Mammary epithelial cell (primary cell): ENCODE measurements around the gene BSND.

Source experiments
- CTCF ChIP-seq, 2 donors: IDR thresholded peaks in 1 of 2; conservative IDR thresholded peaks in 1 of 2; 2 replicates each; pipeline ENCODE4 v1.5.1; 2011 to 2012; ENCODE audit warnings: inconsistent platforms in 2 of 2, low read length in 2 of 2, mild to moderate bottlenecking in 2 of 2, control low read depth in 1 of 2, low read depth in 1 of 2; ENCODE audit not compliant: insufficient read depth in 1 of 2; ENCODE audit errors: extremely low read depth in 1 of 2
- EZH2 ChIP-seq: IDR thresholded peaks from 2 replicates; pipeline ENCODE4 v1.6.1; 2012; ENCODE audit warnings: low read length, inconsistent platforms, borderline replicate concordance

- TF ChIP-seq CTCF (conservative IDR thresholded peaks at IDR 0.05 in 1 of 2, IDR thresholded peaks at IDR 0.05 in 1 of 2; ENCODE audit: extremely low read depth in 1 of 2, insufficient read depth in 1 of 2, low read depth in 1 of 2, low read length in 2 of 2) = no peak
- TF ChIP-seq EZH2 = no peak
Observed at GRCh38 chr1:55018395-55018794, 19.7 kb downstream of the BSND start.
